GM21619 (cell line): ENCODE results near the gene DHX8.
"Not testable (repeated sequence)": the region's sequence is repeated elsewhere in the genome, so short reads cannot be mapped to it uniquely, and the experiment has no call there.

Source experiments
- ATAC-seq: cut with Tn5 transposase; IDR thresholded peaks from one replicate; pipeline ENCODE4 v1.9.1; 2021; ENCODE audit not compliant: unreplicated experiment

Gene DHX8

GRCh38 chr17:43483674-43484551 lies at the start of gene DHX8:
Gene DHX8 (plus strand): TSS chr17:43483975. CDS start chr17:43484038, 63 bp downstream.
- peak; percentile 88 for ATAC-seq

- ATAC-seq: no peak
Observed at GRCh38 chr17:43434902-43435319, 48.9 kb upstream of the DHX8 start.

GRCh38 chr17:43437756-43438155 lies 46.0 kb upstream of the DHX8 start:
- ATAC-seq: no peak

GRCh38 chr17:43438626-43439025 lies 45.1 kb upstream of the DHX8 start:
- ATAC-seq: no peak

GRCh38 chr17:43439041-43439440 lies 44.7 kb upstream of the DHX8 start:
- ATAC-seq: no peak

- no peak for ATAC-seq
Observed at GRCh38 chr17:43442711-43443110, 41.1 kb upstream of the DHX8 start.

GRCh38 chr17:43443381-43443780 lies 40.4 kb upstream of the DHX8 start:
- ATAC-seq: no peak

- no peak for ATAC-seq
Observed at GRCh38 chr17:43444223-43445008, 39.4 kb upstream of the DHX8 start.

GRCh38 chr17:43445009-43445589 lies 38.7 kb upstream of the DHX8 start:
- ATAC-seq: no peak

GRCh38 chr17:43446773-43447172 lies 37.0 kb upstream of the DHX8 start:
- no peak for ATAC-seq

- ATAC-seq: no peak
Observed at GRCh38 chr17:43448720-43449469, 34.9 kb upstream of the DHX8 start.

GRCh38 chr17:43449470-43450248 lies 34.1 kb upstream of the DHX8 start:
- ATAC-seq: no peak

GRCh38 chr17:43450791-43451190 lies 33.0 kb upstream of the DHX8 start:
- ATAC-seq: not testable (repeated sequence)

GRCh38 chr17:43451741-43452140 lies 32.0 kb upstream of the DHX8 start:
- not testable (repeated sequence) for ATAC-seq

GRCh38 chr17:43453331-43453812 lies 30.4 kb upstream of the DHX8 start:
- ATAC-seq: no peak

GRCh38 chr17:43454868-43455267 lies 28.9 kb upstream of the DHX8 start:
- no peak for ATAC-seq

- no peak for ATAC-seq
Observed at GRCh38 chr17:43456029-43456428, 27.7 kb upstream of the DHX8 start.

GRCh38 chr17:43456661-43457361 lies 27.0 kb upstream of the DHX8 start:
- ATAC-seq: no peak

- no peak for ATAC-seq
Observed at GRCh38 chr17:43457362-43457692, 26.4 kb upstream of the DHX8 start.
